Fibroblast of upper back skin (primary cell): Measurements from ENCODE around the gene DPP3.

ENCODE experiments used
- DNase-seq: peaks from one replicate; pipeline ENCODE4 v3.0.0-alpha.2; 2013

DPP3 gene

DNA sequence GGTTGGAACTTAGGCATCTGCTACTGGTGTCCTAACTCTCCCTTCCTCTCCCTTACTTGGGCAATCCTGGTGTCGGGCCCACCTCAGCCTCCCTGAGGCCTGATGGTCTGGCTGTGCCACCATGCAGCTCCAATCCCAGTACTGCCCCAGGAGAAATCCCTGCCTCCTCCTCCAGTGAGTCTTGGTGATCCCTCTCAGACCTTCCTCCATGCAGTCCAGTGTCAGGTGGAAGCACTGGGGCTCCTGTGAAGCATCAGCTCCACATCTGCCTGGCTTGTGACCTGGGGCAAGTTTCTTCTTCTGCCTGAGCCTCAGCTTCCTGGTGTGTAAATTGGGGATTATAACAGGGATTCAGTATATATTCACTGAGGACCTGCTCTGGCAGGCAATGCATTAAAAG, 15.3 kb upstream of the DPP3 start:
- DNase-seq: no peak

DNA sequence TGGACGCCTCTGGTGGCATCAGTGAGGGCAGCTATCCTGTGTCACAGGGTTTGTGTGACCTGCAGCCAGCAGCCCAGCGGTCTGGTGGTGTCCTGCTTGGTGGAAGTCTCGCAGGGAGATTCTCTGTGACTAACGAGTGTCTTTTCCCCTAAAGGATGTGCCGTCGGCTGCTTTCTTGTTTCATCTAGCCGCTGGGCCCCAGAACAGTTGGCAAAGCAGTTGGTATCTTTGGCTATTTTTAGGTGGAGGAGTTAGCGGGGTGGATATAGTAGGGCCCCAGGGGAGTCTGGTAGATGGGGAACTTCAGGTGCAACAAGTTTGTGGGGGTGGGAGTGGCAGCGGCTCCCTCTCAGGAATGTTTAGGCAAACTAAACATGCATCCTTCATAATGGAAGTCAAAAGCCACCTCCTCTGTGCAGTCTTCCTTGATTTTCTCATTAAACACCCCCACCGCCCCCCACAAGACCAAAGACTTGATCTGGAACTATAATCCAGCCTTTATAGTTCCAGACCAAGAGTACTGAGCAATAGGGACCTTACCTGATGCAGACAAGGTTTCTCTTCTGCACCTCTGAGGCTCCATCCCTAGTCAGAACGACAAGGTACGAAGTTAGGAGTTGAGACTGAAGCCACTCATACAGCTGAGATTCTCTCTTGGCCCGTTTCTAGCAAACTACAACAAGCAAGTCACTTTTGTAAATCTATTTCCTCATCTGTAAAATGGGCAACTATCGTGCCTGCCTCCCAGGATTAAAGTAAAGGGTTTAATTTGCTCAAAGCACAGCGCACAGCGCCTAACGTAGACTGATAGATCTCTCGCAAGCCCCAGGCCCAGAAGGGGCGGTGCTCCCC, 14.6 kb upstream of the DPP3 start:
- DNase-seq: no peak

DNA sequence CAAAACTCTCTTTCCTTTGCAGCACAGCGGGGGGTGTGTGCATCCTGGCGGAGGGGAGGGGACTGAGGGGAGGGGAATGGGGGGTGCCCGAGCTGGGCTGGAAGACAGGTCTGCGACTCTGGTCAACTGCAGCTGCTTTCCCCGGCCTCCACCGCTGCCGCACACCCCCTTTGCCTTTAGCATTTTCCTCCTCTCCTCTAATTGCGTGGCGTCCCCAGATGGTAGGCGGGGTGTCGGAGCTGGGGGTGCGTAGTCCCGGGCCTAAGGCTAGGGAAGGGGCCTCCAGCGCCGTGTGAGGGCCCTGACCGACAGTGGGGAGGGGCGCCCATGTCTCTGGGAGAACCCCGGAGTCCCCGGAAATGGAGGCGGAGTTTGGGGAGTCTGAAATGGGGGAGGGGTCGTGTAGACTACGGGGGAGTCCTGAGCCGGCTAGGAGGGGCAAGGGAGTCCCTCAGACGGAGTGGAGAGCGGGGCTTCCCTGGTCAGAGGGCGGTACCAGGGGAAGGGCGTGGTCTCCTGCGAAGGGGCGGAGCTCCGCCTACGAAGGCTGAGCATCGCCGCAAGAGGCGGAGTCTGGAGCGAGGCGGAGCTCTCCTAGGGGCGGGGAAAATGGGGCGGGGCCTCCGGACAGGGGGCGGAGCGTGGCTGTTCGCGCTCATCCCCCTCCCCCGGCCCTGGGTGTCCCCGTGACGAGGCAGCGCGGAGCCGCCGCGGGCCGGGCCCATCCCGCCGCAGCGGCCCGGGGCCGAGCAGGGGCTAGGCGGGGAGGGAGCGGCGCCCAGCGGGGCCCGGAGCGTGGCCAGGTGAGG, 13.8 kb upstream of the DPP3 start, which contains the start of gene PELI3:
TSS of gene PELI3 (plus strand) at position 681 of the 809 bp plus-strand sequence. CDS start 1,224 bp downstream, outside the sequence.
- DNase-seq: peak; percentile 91

DNA sequence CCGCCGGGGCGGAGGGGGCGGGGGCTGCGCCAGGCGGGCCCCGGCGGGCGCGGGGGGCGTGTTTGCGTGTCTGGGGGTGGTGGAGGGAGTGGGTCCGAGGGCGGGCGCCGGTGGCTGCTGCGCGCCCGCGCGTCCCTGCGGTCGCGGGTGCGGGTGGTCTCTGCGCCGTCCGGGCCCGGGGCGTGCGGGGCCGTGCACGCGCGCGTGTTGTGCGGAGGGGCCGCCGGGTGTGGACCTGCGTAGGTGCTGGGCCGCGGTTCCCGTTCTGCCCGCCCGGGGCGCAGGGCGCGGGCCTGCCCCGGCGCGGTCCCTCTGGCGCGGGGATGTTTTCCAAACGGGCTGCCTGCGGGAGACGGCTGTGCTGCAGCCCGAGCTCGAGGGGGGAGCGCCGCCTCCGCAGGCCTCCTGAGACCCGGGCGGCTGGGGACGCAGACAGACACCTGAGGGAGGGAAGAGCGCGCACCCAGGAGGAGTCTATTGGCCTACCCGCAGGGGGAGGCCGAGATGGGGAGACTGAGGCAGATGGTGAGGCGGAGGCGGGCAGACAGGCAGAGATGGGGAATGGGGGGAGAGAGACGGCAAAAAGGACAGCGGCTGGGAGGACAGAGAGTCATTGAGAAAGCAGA, 13.1 kb upstream of the DPP3 start:
- no peak for DNase-seq

DNA sequence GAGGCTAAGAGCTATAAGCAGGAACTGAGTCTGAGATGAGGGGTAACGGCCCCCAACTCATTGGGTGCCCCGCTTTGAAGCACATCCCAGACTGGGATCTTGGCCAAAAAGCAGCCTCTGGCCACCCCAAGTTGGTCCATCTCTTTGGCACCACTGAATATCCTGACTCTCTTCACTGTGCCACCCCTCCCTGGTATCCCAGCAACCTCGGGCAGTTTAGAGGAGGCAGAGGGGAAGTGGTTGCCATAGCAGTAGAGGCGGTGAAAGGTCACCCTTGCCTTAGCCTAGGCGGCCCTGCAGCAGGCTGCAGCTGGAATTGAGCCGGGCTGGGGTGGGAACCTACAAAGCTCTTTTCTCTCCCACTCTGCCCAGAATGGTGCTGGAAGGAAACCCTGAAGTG, 12.5 kb upstream of the DPP3 start:
- DNase-seq: no peak

DNA sequence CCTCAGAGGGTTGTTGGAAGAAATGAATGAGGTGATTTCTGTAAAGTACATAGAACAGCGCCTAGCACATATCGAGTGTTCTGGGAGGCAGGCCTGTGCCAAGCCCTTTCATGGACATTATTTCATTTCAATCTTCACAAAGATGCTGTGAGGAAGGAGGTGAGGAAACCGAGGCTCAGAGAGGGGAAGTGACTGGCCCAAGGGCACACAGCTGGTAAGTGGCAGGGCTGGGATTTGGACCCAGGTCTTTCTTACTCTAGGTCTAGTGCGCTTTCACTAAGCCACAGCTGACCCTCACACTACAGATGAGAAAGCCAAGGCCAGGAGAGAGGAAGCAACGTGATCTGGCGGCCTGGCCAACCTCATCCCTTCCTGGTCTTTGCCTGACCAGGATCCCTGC, 11.5 kb upstream of the DPP3 start:
- DNase-seq: no peak

DNA sequence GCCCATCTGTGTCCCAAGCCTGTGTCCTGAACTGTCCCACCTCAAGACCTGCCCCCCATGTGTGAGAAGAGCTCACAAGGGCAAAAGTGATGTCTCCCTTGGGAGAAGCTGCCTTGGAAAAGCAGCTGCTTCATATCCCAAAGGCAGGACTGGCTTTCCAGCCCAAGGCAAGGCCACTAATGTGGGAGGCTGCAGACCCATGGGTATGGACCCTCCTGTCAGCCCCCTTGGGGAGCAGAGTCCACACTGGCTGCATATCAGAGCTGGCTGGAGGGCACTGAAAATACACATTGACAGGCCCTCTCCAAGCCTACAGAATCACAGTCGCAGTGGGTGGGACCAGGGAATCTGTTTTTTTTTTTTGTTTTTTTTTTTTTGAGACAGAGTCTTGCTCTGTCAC, 10.8 kb upstream of the DPP3 start:
- no peak for DNase-seq

DNA sequence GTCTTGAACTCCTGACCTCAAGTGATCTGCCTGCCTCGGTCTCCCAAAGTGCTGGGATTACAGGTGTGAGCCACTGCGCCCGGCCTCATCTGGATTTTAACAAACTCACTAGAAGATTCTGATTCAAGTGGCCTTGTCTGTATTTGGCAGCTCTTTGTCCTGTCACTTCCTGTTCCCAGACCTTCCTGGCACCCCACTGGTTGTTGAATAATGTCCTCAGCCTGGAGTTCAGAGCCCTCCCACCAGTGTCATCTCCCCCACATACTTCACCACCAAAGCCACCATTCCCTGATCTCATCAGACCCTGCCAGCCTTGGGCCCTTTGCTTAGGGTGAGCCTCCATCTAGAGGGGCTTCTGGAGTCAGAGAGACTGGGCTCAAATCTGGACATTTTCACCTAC, 10.2 kb upstream of the DPP3 start:
- no peak for DNase-seq

DNA sequence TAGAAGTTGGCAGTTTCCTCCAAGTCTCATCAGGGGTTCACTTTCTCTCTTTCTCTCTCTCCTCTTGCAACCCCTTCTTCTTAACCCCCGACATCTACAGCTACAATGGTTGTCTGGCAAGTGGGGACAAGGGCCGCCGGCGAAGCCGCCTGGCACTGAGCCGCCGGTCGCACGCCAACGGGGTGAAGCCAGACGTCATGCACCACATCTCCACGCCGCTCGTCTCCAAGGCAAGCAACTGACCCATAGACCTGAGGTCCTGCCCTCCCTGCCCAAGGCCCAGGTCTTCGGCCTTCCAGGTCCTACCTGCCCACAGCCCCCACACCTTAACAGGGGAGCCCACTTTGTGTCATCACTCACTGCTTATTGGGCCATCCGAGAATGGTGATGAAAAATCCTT, 9.1 kb upstream of the DPP3 start:
- no peak for DNase-seq

DNA sequence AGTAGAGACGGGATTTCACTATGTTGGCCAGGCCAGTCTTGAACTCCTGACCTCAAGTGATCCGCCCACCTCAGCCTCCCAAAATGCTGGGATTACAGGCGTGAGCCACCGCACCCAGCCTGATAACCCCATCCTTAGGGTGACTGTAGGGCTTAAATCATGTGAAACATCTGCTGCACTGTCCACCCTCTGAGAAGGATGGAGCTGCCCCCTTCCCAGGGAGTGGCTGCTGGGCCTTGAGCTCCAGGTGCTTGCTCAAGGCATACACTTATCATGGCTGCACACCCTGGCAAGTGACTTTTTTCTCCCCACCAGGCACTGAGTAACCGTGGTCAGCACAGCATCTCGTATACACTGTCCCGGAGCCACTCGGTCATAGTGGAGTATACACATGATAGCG, 8.2 kb upstream of the DPP3 start:
- no peak for DNase-seq

DNA sequence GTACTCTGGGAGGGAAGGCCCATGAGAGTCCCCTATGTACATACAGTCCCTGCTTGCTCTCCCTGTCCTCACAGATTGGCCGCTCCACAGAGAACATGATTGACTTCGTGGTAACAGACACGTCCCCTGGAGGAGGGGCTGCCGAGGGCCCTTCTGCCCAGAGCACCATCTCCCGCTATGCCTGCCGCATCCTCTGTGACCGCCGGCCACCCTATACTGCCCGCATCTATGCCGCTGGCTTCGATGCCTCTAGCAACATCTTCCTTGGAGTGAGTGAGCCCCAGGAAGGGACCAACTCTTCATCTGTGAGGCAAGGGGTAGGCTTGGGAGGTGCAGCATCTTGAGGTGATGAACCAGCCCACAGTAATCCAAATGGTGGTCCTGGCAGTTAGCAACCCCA, 7.1 kb upstream of the DPP3 start:
- no peak for DNase-seq

DNA sequence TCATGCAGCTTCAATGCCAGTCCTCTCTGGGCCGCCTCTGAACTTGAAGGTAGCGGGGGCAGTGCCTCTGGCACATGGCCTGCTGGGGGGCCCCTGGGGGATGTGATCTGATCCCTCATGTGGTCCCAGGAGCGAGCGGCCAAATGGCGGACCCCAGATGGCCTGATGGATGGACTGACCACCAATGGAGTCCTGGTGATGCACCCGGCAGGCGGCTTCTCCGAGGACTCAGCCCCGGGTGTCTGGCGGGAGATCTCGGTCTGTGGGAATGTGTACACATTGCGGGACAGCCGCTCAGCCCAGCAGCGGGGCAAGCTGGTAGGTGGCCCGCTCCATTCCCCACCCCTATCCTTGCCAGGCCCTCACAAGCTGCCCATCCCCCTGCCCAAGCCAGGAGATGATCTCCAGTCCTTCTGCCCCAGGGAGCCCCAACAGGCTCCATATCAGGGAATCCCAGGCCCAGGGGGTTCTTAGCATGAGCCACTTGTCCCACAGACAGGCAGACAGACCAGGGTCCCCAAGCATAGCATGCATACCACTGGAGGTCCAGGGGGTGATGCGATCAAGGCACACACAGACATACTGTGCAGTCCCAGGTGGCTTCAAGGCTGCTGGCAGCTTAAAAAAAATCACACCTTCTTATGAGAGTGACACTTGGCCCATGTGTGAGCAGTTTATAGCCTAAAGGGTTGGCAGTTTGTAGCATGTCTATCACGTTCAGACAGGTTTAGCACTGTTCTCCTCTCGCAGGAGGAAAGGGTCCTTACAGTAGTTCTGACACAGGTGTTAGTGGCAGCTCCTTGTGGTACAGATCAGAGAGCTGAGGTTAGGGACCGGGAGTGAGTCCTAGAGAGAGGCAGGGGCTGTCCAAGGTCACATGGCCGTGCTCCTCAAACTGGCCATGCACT, 6.4 kb upstream of the DPP3 start:
- no peak for DNase-seq

DNA sequence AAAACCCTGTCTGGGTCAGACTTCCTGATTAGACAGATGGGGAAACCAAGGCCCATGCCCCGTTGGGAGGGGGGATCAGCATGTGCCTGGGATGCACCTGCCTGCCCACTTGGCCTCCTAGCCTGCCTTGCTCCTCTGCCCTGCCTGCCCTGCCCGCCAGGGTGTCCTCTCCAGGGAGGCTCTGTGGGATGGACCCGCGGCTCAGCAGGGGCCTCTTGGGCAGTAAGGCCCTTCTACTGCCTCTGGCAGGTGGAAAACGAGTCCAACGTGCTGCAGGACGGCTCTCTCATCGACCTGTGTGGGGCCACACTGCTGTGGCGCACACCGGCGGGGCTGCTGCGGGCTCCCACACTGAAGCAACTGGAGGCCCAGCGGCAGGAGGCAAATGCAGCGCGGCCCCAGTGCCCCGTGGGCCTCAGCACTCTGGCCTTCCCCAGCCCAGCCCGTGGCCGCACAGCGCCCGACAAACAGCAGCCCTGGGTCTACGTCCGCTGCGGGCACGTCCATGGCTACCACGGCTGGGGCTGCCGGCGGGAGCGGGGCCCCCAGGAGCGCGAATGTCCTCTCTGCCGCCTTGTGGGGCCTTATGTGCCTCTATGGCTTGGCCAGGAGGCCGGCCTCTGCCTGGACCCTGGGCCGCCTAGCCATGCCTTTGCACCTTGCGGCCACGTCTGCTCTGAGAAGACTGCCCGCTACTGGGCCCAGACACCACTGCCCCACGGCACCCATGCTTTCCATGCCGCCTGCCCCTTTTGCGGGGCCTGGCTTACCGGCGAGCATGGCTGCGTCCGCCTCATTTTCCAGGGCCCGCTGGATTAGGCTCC, 4.7 kb upstream of the DPP3 start:
- no peak for DNase-seq

DNA sequence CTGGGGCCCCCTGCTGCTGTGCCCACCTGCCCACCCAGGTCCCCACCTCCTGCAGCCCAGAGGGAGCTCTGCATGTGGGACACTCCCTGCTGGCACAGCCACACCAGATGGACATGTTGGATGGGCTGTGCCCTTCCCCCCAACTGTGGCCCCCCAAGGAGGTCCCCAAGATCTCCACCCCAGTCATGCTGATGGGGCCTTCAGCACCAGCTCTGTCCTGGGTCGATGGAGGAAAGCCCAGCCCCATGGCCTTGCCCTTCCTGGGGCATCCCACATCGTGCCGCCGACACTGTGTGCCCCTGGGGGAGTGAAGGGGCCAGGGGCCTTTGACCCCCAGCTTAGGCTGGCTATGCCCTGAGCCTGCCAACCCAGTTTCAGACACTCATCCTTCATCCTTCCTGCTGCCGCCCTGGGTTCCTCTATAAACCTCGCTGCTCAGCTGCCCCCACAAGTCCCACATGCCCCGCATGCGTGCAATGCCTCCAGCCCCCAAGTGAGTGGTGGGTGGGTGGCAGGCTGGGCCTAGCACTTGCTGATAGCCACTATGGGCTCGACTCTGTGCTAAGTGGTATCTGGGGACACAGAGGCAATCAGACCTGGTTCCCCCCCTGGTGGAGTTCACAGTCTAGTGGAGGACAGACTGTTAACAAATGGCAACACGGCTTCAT, 3.9 kb upstream of the DPP3 start:
- no peak for DNase-seq

DNA sequence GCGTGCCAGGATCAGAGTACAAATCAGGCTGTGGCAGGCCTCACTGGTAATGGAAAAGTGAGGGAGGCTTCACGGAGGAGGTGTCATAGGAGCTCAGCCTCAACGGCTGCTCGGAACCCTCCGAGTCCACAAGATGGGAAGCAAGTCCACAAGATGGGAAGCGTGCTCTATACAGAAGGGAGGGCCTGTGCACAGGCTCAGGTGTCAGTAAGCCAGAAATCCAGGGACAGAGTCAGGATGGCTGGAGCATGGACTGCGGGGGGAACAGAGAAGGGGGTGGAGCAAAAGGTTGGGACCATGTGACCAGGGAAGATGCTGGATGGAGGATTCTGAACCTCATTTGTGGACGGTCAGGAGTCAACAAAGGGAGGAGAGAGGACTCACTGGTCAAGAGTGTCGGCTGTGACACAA, 3.4 kb upstream of the DPP3 start:
- no peak for DNase-seq

DNA sequence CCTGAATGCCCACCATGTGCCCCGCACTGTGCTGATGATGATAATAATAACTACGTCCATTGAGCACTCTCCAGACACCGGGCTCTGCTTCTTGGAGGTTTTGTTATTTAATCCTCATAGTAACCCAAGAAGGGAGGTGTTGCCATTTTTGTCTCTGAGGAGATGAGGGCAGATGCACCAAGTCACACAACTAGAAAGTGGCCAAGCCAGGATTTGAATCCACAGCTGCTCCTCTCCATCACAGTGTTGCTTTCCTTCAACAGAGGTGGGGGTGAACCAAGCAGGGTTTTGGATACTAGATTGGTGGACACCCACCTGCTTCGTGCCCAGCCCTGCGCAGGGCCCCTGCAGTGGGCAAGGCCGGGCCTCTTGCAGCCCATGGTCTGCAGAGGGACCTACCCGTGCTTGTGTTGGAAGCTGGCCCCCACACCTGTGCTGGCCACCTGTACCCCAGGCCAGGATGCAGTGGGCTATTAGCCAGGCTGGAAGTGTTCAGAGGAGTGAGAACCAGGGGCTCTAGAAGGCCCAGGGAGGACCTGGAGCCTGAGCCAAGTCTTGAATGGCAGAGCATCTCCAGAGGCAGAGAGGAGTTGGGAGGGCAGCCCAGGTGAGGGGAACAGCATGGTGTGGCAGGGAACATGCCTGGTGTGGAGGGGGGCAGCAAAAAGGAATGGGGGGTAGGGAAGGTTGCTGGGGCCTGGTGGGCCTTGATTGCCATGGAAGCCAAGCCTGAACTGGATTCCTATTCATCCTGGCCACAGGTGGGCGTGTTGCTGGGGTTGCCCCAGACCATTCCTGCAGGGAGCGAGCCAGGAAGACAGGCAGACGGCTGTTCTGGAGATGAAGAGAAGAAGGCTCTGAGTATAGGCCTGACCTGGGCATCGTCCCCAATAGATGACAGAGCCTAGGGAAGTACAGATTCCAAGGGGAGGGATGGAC, 2.7 kb upstream of the DPP3 start:
- no peak for DNase-seq

DNA sequence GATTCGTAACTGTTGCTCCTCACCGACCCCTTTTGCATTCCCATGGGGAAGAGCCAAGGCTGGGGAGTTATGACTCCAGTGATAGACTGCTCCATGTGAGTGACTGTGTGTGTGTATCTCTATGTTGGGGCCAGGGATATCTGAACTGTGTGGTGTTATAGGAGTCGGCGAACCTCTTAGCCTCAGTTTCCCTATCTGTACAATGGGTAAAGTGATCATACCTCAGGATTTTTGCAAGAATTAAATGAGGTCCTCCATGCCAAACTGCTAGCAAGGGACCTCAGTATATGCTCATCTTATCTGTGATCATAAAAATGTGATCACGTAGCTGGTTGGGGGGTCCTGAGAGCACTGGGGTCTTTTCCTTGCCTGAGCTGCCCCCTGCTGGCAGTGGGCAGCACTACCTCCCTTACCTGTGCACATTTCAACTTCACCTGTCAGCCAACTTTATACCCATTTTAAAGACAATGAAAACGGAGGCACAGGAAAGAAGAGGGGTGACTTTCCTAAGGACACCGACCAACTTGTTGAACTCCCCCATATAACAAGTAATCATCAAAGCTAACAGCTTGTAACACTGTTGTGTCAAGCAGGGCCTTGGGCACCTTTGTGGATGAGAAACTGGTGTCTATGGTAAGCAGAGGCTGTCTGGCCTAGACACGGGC, 1.4 kb upstream of the DPP3 start:
- DNase-seq: no peak

DNA sequence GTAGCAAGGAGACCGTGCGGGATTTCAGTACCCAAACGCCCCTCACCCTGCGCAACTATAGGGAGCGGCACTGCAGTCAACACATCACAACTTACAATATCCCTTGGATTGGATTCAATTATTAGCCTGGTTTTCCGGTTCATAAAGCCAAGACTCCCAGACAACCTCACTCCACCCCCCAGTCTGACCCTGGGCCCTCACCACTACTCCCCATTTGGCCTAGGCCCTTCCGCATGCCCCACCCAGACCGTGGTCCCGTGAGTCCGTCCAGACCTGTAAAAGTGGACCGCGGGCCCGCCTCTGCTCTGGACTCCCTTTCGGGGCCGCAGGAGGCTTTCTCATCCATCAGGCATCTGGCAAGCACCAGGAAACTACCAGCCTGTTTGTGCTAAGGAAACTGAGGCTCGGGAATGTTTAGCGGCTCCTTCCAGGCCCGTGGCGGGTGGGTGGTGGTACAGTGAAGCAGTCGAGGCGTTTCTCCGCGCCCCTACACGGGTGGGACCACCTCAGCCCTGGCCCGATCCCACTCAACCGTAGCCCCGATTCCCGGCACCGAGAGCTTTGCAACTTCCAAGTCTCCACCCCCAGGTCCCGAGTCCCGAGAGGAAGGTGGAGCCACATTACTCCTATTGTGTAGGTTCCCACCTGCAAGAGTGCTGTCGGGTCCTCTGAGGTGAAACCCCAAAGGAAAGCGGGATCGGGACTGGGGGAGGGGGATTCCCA, 679 bp upstream of the DPP3 start:
- peak; percentile 23 for DNase-seq
